Spinal cord (tissue), 10 donors: ENCODE data around the gene SEL1L. TPM values are rescaled to one million over a fixed set of nuclear protein-coding genes. Genes with fewer than 3 reads are reported as not detected.

Source experiments
- DNase-seq, 6 donors: peaks; one replicate each; pipeline versions ENCODE4 v3.0.0 to v3.0.0-alpha.2; 2013 to 2015; ENCODE audit warnings: low spot score in 6 of 6, low read depth in 4 of 6
- H3K27ac ChIP-seq: one replicate; pipeline ENCODE4 v1.5.1; 2013; ENCODE audit warnings: low read depth, low read length, control low read depth
- H3K27me3 ChIP-seq: one replicate; pipeline ENCODE4 v1.6.1; 2013; ENCODE audit warnings: low read length; ENCODE audit not compliant: control insufficient read depth, insufficient read depth
- H3K36me3 ChIP-seq: one replicate; pipeline ENCODE4 v1.6.1; 2013; ENCODE audit warnings: low read length; ENCODE audit not compliant: control insufficient read depth, insufficient read depth
- H3K4me1 ChIP-seq: one replicate; pipeline ENCODE4 v1.6.1; 2013; ENCODE audit warnings: low read length; ENCODE audit not compliant: control insufficient read depth, insufficient read depth
- H3K4me3 ChIP-seq: one replicate; pipeline ENCODE4 v1.5.1; 2013; ENCODE audit warnings: low read depth, low read length, control low read depth
- H3K9me3 ChIP-seq: one replicate; pipeline ENCODE4 v1.6.1; 2013; ENCODE audit warnings: low read length; ENCODE audit not compliant: control insufficient read depth, insufficient read depth
- WGBS: methylation state at CpG from one replicate; pipeline ENCODE4 v1.1.5; 2013; ENCODE audit warnings: missing lambda C conversion rate; ENCODE audit not compliant: insufficient coverage; 5-methylcytosine and 5-hydroxymethylcytosine counted together
- polyA plus RNA-seq, 2 donors: library from polyadenylated mRNA; unstranded; fragments of 120-200 nt; gene quantifications; one replicate each; pipeline ENCODE4 v1.2.1, GENCODE V29; 2013; ENCODE audit not compliant: insufficient read length in 2 of 2
- total RNA-seq, 2 donors: library from RNA; depleted of rRNA in 1 of 2; stranded (reverse); fragments of 120-200 nt in 1 of 2; fragments of >200 nt in 1 of 2; gene quantifications; one replicate each; pipeline versions ENCODE4 v1.2.3 to v1.2.4, GENCODE V29; 2013 to 2014
- donor health status: healthy.

SEL1L gene
- total and polyA plus RNA-seq, 4 donors = 34.2 to 82.7 (median 48.7) TPM

GRCh38 chr14:81534510-81535074 is 939 bp upstream of the SEL1L start:
- Histone ChIP-seq H3K9me3 (no peaks in the 10 kb centered on the region), H3K27me3 (no peaks in the 10 kb centered on the region), H3K27ac (no peak overlapping the region), H3K36me3 (peaks cover 3% of the 10 kb centered on the region), H3K4me3 (no peak overlapping the region), H3K4me1 (peaks cover 5% of the 10 kb centered on the region)
- DNase-seq = no peak
- 91% methylated on average over 7 of the region's 8 CpGs for WGBS

- peaks cover 5% of the 10 kb centered on the region for H3K4me1 ChIP-seq
- peaks cover 3% of the 10 kb centered on the region for H3K36me3 ChIP-seq
- no peaks in the 10 kb centered on the region for H3K27me3 ChIP-seq
- peak overlapping the region; percentile 69 for H3K27ac ChIP-seq
- H3K9me3 ChIP-seq = no peaks in the 10 kb centered on the region
- 0% methylated on average over 1 of the region's 10 CpGs for WGBS
- peak overlapping the region; percentile 99 for H3K4me3 ChIP-seq
- DNase-seq = no peak
These were observed 479 bp downstream of the SEL1L start for GRCh38 chr14:81533212-81533535.

- Histone ChIP-seq H3K36me3 (peaks cover 3% of the 10 kb centered on the region), H3K27me3 (no peaks in the 10 kb centered on the region), H3K4me1 (peaks cover 5% of the 10 kb centered on the region), H3K9me3 (no peaks in the 10 kb centered on the region), H3K27ac (no peak overlapping the region), H3K4me3 (no peak overlapping the region)
- no peak for DNase-seq
- WGBS = no CpG with 5 or more reads among the region's 2 CpGs
These were observed 4.3 kb downstream of the SEL1L start for GRCh38 chr14:81529391-81529790.

GRCh38 chr14:81525129-81525528 is 8.5 kb downstream of the SEL1L start:
- H3K36me3 ChIP-seq = no peaks in the 10 kb centered on the region
- no CpG with 5 or more reads among the region's 1 CpG for WGBS
- H3K9me3 ChIP-seq = no peaks in the 10 kb centered on the region
- no peaks in the 10 kb centered on the region for H3K27me3 ChIP-seq
- no peak overlapping the region for H3K27ac ChIP-seq
- no peak for DNase-seq
- H3K4me3 ChIP-seq = no peak overlapping the region
- no peaks in the 10 kb centered on the region for H3K4me1 ChIP-seq

GRCh38 chr14:81523616-81524015 is 10.0 kb downstream of the SEL1L start:
- Histone ChIP-seq H3K27ac (no peak overlapping the region), H3K36me3 (no peaks in the 10 kb centered on the region), H3K9me3 (no peaks in the 10 kb centered on the region), H3K27me3 (no peaks in the 10 kb centered on the region), H3K4me3 (no peak overlapping the region), H3K4me1 (no peaks in the 10 kb centered on the region)
- DNase-seq = no peak
- 92% methylated on average over 2 of the region's 2 CpGs for WGBS

GRCh38 chr14:81523016-81523415 is 10.6 kb downstream of the SEL1L start:
- DNase-seq = no peak
- Histone ChIP-seq H3K27me3 (no peaks in the 10 kb centered on the region), H3K4me3 (no peak overlapping the region), H3K36me3 (peaks cover under 1% of the 10 kb centered on the region), H3K9me3 (no peaks in the 10 kb centered on the region), H3K27ac (no peak overlapping the region), H3K4me1 (peaks cover 2% of the 10 kb centered on the region)
- no CpG with 5 or more reads among the region's 4 CpGs for WGBS

GRCh38 chr14:81521356-81521755 is 12.3 kb downstream of the SEL1L start:
- Histone ChIP-seq H3K4me3 (no peak overlapping the region), H3K4me1 (peaks cover 5% of the 10 kb centered on the region), H3K27ac (no peak overlapping the region), H3K27me3 (no peaks in the 10 kb centered on the region), H3K9me3 (no peaks in the 10 kb centered on the region), H3K36me3 (peaks cover 9% of the 10 kb centered on the region)
- WGBS = no CpG with 5 or more reads among the region's 4 CpGs
- no peak for DNase-seq

GRCh38 chr14:81519200-81520011 is 14.2 kb downstream of the SEL1L start:
- Histone ChIP-seq H3K27me3 (no peaks in the 10 kb centered on the region), H3K4me1 (peaks cover 5% of the 10 kb centered on the region), H3K4me3 (no peak overlapping the region), H3K36me3 (peaks cover 12% of the 10 kb centered on the region), H3K9me3 (no peaks in the 10 kb centered on the region), H3K27ac (peak overlapping the region; percentile 64)
- 80% methylated on average over 3 of the region's 3 CpGs for WGBS
- DNase-seq = no peak

GRCh38 chr14:81517798-81518398 is 15.8 kb downstream of the SEL1L start:
- H3K27me3 ChIP-seq = no peaks in the 10 kb centered on the region
- peak overlapping the region; percentile 64 for H3K27ac ChIP-seq
- 91% methylated on average over 3 of the region's 7 CpGs for WGBS
- H3K9me3 ChIP-seq = no peaks in the 10 kb centered on the region
- peaks cover 5% of the 10 kb centered on the region for H3K4me1 ChIP-seq
- H3K4me3 ChIP-seq = no peak overlapping the region
- H3K36me3 ChIP-seq = peaks cover 20% of the 10 kb centered on the region
- DNase-seq = peak in 1 of 6 donors; percentile 22
